Measurements from ENCODE around the gene PIK3IP1. TPM values are rescaled to one million over a fixed set of nuclear protein-coding genes. Genes with fewer than 3 reads are reported as not detected.
"Not testable (repeated sequence)": the region's sequence is repeated elsewhere in the genome, so short reads cannot be mapped to it uniquely, and the experiment has no call there.

Gene PIK3IP1
- total and polyA plus RNA-seq, 9 of the 15 experiments (the other 6 are each of a cell fraction or from before 2014, with no cell fraction given) = 0.11 to 1.3 (median 0.77) TPM

- H3K4me3 ChIP-seq = no peak overlapping the region
- POLR2A ChIA-PET = interaction anchor here (0.8 kb wide), 1 partner anchor 64 kb away, joined by 3 read pairs; no protein-coding TSS in a partner anchor
- H3K4me2 ChIP-seq (ENCODE audit: insufficient read depth, low read length) = no peak overlapping the region
- peaks cover 4% of the 10 kb centered on the region; the same call in 1 of the 2 replicates for H4K20me1 ChIP-seq (replicated peaks; ENCODE audit: control insufficient read depth, insufficient read depth, low read length)
- no TSS peak for BruUV-seq (replicated peaks)
- CTCF ChIA-PET (ENCODE audit: low intra/inter-chr PET ratio) = no interaction called here
- no peaks in the 10 kb centered on the region for H3K9me3 ChIP-seq (replicated peaks; ENCODE audit: control insufficient read depth, insufficient read depth, low read depth, low read length)
- peaks cover 5% of the 10 kb centered on the region; the same call in 2 of the 3 replicates for H3K36me3 ChIP-seq (ENCODE audit: control insufficient read depth, insufficient read depth, low read length)
- H3K27me3 ChIP-seq (ENCODE audit: control insufficient read depth in 2 of 2, insufficient read depth in 2 of 2, low read length in 2 of 2) = no peaks in the 10 kb centered on the region
- peaks cover 7 to 18% of the 10 kb centered on the region in 2 experiments; a peak in 4 of 5 replicates for H3K4me1 ChIP-seq (replicated peaks in 1 of 2; ENCODE audit: control insufficient read depth in 2 of 2, insufficient read depth in 2 of 2, low read length in 2 of 2)
- H3K79me2 ChIP-seq (ENCODE audit: control insufficient read depth, insufficient read depth, low read length) = no peaks in the 10 kb centered on the region
- H3K27ac ChIP-seq (ENCODE audit: extremely low read depth, low read depth, low read length) = no peak overlapping the region
- in situ Hi-C loops (cut with MboI) = no loop called here
- 53% methylated on average over 2 of the region's 2 CpGs for WGBS (ENCODE audit: insufficient coverage, low coverage, missing lambda C conversion rate)
- no peak for DNase-seq (ENCODE audit: extremely low read depth in 1 of 4, low spot score in 3 of 4)
- TF ChIP-seq TFAM (CRISPR knock-in tag; conservative IDR thresholded peaks at IDR 0.05) (no peak), HEY1 (CRISPR knock-in tag; IDR thresholded peaks at IDR 0.05; ENCODE audit: borderline replicate concordance) (no peak), ZBTB5 (IDR thresholded peaks at IDR 0.05) (no peak), AFF4 (CRISPR knock-in tag; IDR thresholded peaks at IDR 0.05) (no peak)
- intact Hi-C loops (cut with micrococcal nuclease) = no loop called here
- H3K9me1 ChIP-seq (ENCODE audit: control insufficient read depth, insufficient read depth, low read length) = peaks cover 4% of the 10 kb centered on the region
- no peak for FAIRE-seq
- no peak overlapping the region for H3K9ac ChIP-seq (ENCODE audit: insufficient read depth in 1 of 2, low read depth in 2 of 2, low read length in 2 of 2)
- ATAC-seq = no peak
- no peak overlapping the region for H2AFZ ChIP-seq (ENCODE audit: low read depth, low read length)
Measured at GRCh38 chr22:31246687-31247086, 45.6 kb downstream of the PIK3IP1 start.

GRCh38 chr22:31245998-31246397 is 46.3 kb downstream of the PIK3IP1 start:
- H3K9me1 ChIP-seq (ENCODE audit: control insufficient read depth, insufficient read depth, low read length); H2AFZ ChIP-seq (ENCODE audit: low read depth, low read length); H3K27ac ChIP-seq (ENCODE audit: extremely low read depth, low read depth, low read length); H4K20me1 ChIP-seq (replicated peaks; ENCODE audit: control insufficient read depth, insufficient read depth, low read length); in situ Hi-C loops (cut with MboI); H3K4me2 ChIP-seq (ENCODE audit: insufficient read depth, low read length); H3K79me2 ChIP-seq (ENCODE audit: control insufficient read depth, insufficient read depth, low read length); H3K9me3 ChIP-seq (replicated peaks; ENCODE audit: control insufficient read depth, insufficient read depth, low read depth, low read length); H3K9ac ChIP-seq (ENCODE audit: insufficient read depth in 1 of 2, low read depth in 2 of 2, low read length in 2 of 2); CTCF ChIA-PET (ENCODE audit: low intra/inter-chr PET ratio); ATAC-seq; FAIRE-seq; H3K36me3 ChIP-seq (ENCODE audit: control insufficient read depth, insufficient read depth, low read length); H3K4me3 ChIP-seq; H3K27me3 ChIP-seq (ENCODE audit: control insufficient read depth in 2 of 2, insufficient read depth in 2 of 2, low read length in 2 of 2); DNase-seq (ENCODE audit: extremely low read depth in 1 of 4, low spot score in 3 of 4); intact Hi-C loops (cut with micrococcal nuclease); BruUV-seq (replicated peaks): not testable (repeated sequence)
- 76% methylated on average over 8 of the region's 12 CpGs for WGBS (ENCODE audit: insufficient coverage, low coverage, missing lambda C conversion rate)
- POLR2A ChIA-PET = interaction anchor here (0.8 kb wide), 1 partner anchor 64 kb away, joined by 3 read pairs; no protein-coding TSS in a partner anchor
- H3K4me1 ChIP-seq (replicated peaks in 1 of 2; ENCODE audit: control insufficient read depth in 2 of 2, insufficient read depth in 2 of 2, low read length in 2 of 2) = peaks cover 7 to 22% of the 10 kb centered on the region in 2 experiments; a peak in 4 of 5 replicates
